Gastroesophageal sphincter (tissue), 4 donors: ENCODE results near the gene RECK. TPM values are rescaled to one million over a fixed set of nuclear protein-coding genes. Genes with fewer than 3 reads are reported as not detected.

Source experiments
- ATAC-seq: fragments of 150-250 bp; one replicate; pipeline ENCODE4 v1.9.1; 2016; ENCODE audit warnings: mild to moderate bottlenecking, moderate library complexity
- H3K27ac ChIP-seq, 4 donors: fragments of 200-600 bp; sonication (generic) in 3 of 4; 1 replicate in 3 of 4; 2 replicates in 1 of 4; pipeline ENCODE4 v1.5.1; 2016 to 2019
- H3K27me3 ChIP-seq: fragments of 200-600 bp; sonication (generic); one replicate; pipeline ENCODE4 v1.5.1; 2019
- H3K36me3 ChIP-seq, 2 donors: fragments of 200-600 bp; sonication (generic); one replicate each; pipeline ENCODE4 v1.5.1; 2019; ENCODE audit warnings: control low read depth in 1 of 2
- H3K4me1 ChIP-seq, 3 donors: fragments of 200-600 bp; sonication (generic); 1 replicate in 2 of 3; 2 replicates in 1 of 3; pipeline ENCODE4 v1.5.1; 2016 to 2019; ENCODE audit warnings: control low read depth in 2 of 3
- H3K4me3 ChIP-seq, 2 donors: fragments of 200-600 bp; sonication (generic); one replicate each; pipeline ENCODE4 v1.5.1; 2019; ENCODE audit warnings: mild to moderate bottlenecking in 1 of 2, moderate library complexity in 1 of 2
- H3K9me3 ChIP-seq, 3 donors: fragments of 200-600 bp; sonication (generic); one replicate each; pipeline ENCODE4 v1.5.1; 2017 to 2019; ENCODE audit warnings: control low read depth in 2 of 3
- CTCF ChIP-seq, 4 experiments: fragments of 200-600 bp in 2 of 4; fragments of 450-650 bp in 2 of 4; sonication (generic) in 1 of 4; IDR thresholded peaks; one replicate each; pipeline ENCODE4 v1.5.1; 2017 to 2019; ENCODE audit warnings: antibody characterized with exemption in 4 of 4, mild to moderate bottlenecking in 2 of 4, moderate library complexity in 2 of 4
- EP300 ChIP-seq: sonication (generic); formaldehyde crosslinking; IDR thresholded peaks from one replicate; pipeline ENCODE4 v1.6.1; 2017; ENCODE audit warnings: antibody characterized with exemption, mild to moderate bottlenecking
- POLR2A ChIP-seq, 2 donors: fragments of 450-650 bp; IDR thresholded peaks; one replicate each; pipeline ENCODE4 v1.6.1; 2017; ENCODE audit warnings: antibody characterized with exemption in 2 of 2, mild to moderate bottlenecking in 2 of 2, moderate library complexity in 1 of 2
- POLR2AphosphoS5 ChIP-seq: sonication (generic); formaldehyde crosslinking; IDR thresholded peaks from one replicate; pipeline ENCODE4 v1.6.1; 2017; ENCODE audit warnings: antibody characterized with exemption
- WGBS, 2 donors: methylation state at CpG; one replicate each; pipeline ENCODE4 v1.1.5; 2018; ENCODE audit warnings: low coverage in 1 of 2; 5-methylcytosine and 5-hydroxymethylcytosine counted together
- total RNA-seq, 4 donors: library from RNA; depleted of rRNA; stranded (reverse); fragments of >200 nt; gene quantifications; one replicate each; pipeline ENCODE4 v1.1.0, GENCODE V29; 2016

Gene RECK
- total RNA-seq, 4 donors from 2014 or later, result 12.6 to 29.5 (median 18.6) TPM

GRCh38 chr9:36091026-36091953 is 54.6 kb downstream of the RECK start:
- H3K27me3 ChIP-seq, result no peaks in the 10 kb centered on the region
- 16 to 19% methylated on average over 6 to 8 of the region's 8 CpGs for WGBS, 2 donors
- H3K27ac ChIP-seq, result no peak overlapping the region
- TF ChIP-seq POLR2A (IDR thresholded peaks at IDR 0.05) (no peak), EP300 (no peak), CTCF (IDR thresholded peaks at IDR 0.05) (no peak), POLR2AphosphoS5 (no peak)
- peaks cover 0 to 10% of the 10 kb centered on the region in 2 donors for H3K36me3 ChIP-seq
- peaks cover 0 to 28% (median 0%) of the 10 kb centered on the region in 3 donors for H3K4me1 ChIP-seq
- no peaks in the 10 kb centered on the region for H3K9me3 ChIP-seq
- no peak for ATAC-seq
- no peak overlapping the region for H3K4me3 ChIP-seq

GRCh38 chr9:36092014-36092413 is 55.3 kb downstream of the RECK start:
- Histone ChIP-seq H3K36me3 (peaks cover 0 to 4% of the 10 kb centered on the region in 2 donors), H3K4me3 (no peak overlapping the region), H3K27ac (no peak overlapping the region), H3K9me3 (no peaks in the 10 kb centered on the region), H3K4me1 (peaks cover 0 to 28% (median 0%) of the 10 kb centered on the region in 3 donors), H3K27me3 (no peaks in the 10 kb centered on the region)
- no peak for ATAC-seq
- 94% methylated on average over 1 of the region's 1 CpG for WGBS, 2 donors
- TF ChIP-seq EP300 (no peak), POLR2A (IDR thresholded peaks at IDR 0.05) (no peak), CTCF (IDR thresholded peaks at IDR 0.05) (no peak), POLR2AphosphoS5 (no peak)

GRCh38 chr9:36092509-36093215 is 55.9 kb downstream of the RECK start:
- 72 to 92% methylated on average over 2 to 6 of the region's 9 CpGs for WGBS, 2 donors
- H3K27ac ChIP-seq, result no peak overlapping the region
- ATAC-seq, result no peak
- H3K9me3 ChIP-seq, result no peaks in the 10 kb centered on the region
- no peaks in the 10 kb centered on the region for H3K27me3 ChIP-seq
- H3K4me1 ChIP-seq, result peaks cover 0 to 28% (median 0%) of the 10 kb centered on the region in 3 donors
- no peak overlapping the region for H3K4me3 ChIP-seq
- no peak for TF ChIP-seq POLR2AphosphoS5
- TF ChIP-seq EP300, result no peak
- no peak for TF ChIP-seq CTCF (IDR thresholded peaks at IDR 0.05)
- no peak for TF ChIP-seq POLR2A (IDR thresholded peaks at IDR 0.05)
- peaks cover 0 to 1% of the 10 kb centered on the region in 2 donors for H3K36me3 ChIP-seq

- H3K4me3 ChIP-seq, result no peak overlapping the region
- no peaks in the 10 kb centered on the region for H3K36me3 ChIP-seq
- H3K9me3 ChIP-seq, result no peaks in the 10 kb centered on the region
- 88 to 91% methylated on average over 1 to 2 of the region's 2 CpGs for WGBS, 2 donors
- no peak for ATAC-seq
- TF ChIP-seq POLR2AphosphoS5 (no peak), POLR2A (IDR thresholded peaks at IDR 0.05) (no peak), EP300 (no peak), CTCF (IDR thresholded peaks at IDR 0.05) (no peak)
- H3K27ac ChIP-seq, result no peak overlapping the region
- H3K27me3 ChIP-seq, result no peaks in the 10 kb centered on the region
- peaks cover 0 to 28% (median 0%) of the 10 kb centered on the region in 3 donors for H3K4me1 ChIP-seq
Observed at GRCh38 chr9:36093384-36093783, 56.7 kb downstream of the RECK start.
